ENCODE measurements around the gene SPDYA.

SPDYA gene

GRCh38 chr2:28809927-28810326, 707 bp upstream of the SPDYA start:
- no peak for TF ChIP-seq CREB5 (CRISPR knock-in tag; IDR thresholded peaks at IDR 0.05; ENCODE audit: low read depth)
- TF ChIP-seq ISL1 (CRISPR knock-in tag; IDR thresholded peaks at IDR 0.05): no peak
- TF ChIP-seq PATZ1 (CRISPR knock-in tag; IDR thresholded peaks at IDR 0.05; ENCODE audit: borderline replicate concordance): no peak
- no peak for TF ChIP-seq ZNF8 (CRISPR knock-in tag; IDR thresholded peaks at IDR 0.05)
- TF ChIP-seq CSRNP3 (CRISPR knock-in tag; IDR thresholded peaks at IDR 0.05): no peak
- ATAC-seq: peak; percentile 4; the same call in 2 of the 3 replicates

DNA sequence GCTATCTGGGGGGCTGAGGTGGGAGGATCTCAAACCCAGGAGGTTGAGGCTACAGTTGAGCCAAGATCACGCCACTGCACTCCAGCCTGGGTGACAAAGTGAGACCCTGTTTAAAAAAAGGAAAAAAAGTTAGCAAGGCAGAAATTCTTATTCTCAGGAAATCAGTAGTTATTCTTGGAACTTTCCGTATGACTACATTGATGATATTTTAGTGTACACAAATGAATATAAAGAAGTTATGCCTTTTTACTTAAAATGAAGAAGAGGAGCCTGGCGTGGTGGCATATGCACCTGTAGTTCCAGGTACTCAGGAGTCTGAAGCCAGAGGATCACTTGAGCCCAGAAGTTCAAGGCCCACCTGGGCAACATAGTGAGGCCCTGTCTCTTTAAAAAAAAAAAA, 7.4 kb downstream of the SPDYA start:
- no peak for TF ChIP-seq TCF4 (CRISPR knock-in tag; IDR thresholded peaks at IDR 0.05; ENCODE audit: borderline replicate concordance)
- no peak for TF ChIP-seq BACH2 (CRISPR knock-in tag; IDR thresholded peaks at IDR 0.05; ENCODE audit: borderline replicate concordance)
- no peak for TF ChIP-seq ZNF8 (CRISPR knock-in tag; IDR thresholded peaks at IDR 0.05)
- TF ChIP-seq ZNF70 (CRISPR knock-in tag; IDR thresholded peaks at IDR 0.05): no peak
- TF ChIP-seq PPARA (CRISPR knock-in tag; IDR thresholded peaks at IDR 0.05; ENCODE audit: borderline replicate concordance): no peak
- ATAC-seq: no peak

- ATAC-seq: peak; percentile 95
- TF ChIP-seq CSDC2 (CRISPR knock-in tag; IDR thresholded peaks at IDR 0.05) (0 out of 2 replicates have a peak, but pooled peaks have one; percentile 44), CREB5 (CRISPR knock-in tag; IDR thresholded peaks at IDR 0.05; ENCODE audit: low read depth) (no peak), SNAI2 (CRISPR knock-in tag; IDR thresholded peaks at IDR 0.05) (0 out of 2 replicates have a peak, but pooled peaks have one; percentile 17)
Observed at GRCh38 chr2:28821295-28821958, 10.8 kb downstream of the SPDYA start.

DNA sequence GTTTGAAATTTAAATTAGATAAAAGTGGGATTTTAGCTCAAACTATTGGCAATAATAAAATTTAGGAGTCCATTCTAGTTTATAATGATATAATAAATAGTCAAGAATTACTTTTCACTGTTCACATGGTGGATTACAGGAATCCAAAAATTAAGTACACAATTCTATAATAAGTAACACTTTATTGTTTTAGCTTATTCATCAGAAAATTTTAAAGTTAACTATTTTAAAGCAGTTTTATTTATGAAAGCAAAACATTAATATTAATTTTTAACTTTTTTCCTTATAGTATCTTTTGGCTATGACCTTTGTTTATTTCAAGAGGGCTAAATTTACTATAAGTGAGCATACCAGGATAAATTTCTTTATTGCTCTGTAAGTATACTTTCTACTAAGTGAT, 11.4 kb downstream of the SPDYA start:
- TF ChIP-seq CSDC2 (CRISPR knock-in tag; IDR thresholded peaks at IDR 0.05) (no peak), ARNTL (CRISPR knock-in tag; IDR thresholded peaks at IDR 0.05; ENCODE audit: borderline replicate concordance, low read depth) (no peak), CSRNP3 (CRISPR knock-in tag; IDR thresholded peaks at IDR 0.05) (no peak), PPARA (CRISPR knock-in tag; IDR thresholded peaks at IDR 0.05; ENCODE audit: borderline replicate concordance) (no peak), TOX (CRISPR knock-in tag; IDR thresholded peaks at IDR 0.05; ENCODE audit: borderline replicate concordance) (no peak), ZNF8 (CRISPR knock-in tag; IDR thresholded peaks at IDR 0.05) (no peak), TCF4 (CRISPR knock-in tag; IDR thresholded peaks at IDR 0.05; ENCODE audit: borderline replicate concordance) (no peak), PATZ1 (CRISPR knock-in tag; IDR thresholded peaks at IDR 0.05; ENCODE audit: borderline replicate concordance) (no peak), BACH2 (CRISPR knock-in tag; IDR thresholded peaks at IDR 0.05; ENCODE audit: borderline replicate concordance) (no peak), ESRRG (CRISPR knock-in tag; IDR thresholded peaks at IDR 0.05) (no peak), ZFP30 (CRISPR knock-in tag; IDR thresholded peaks at IDR 0.05) (no peak), SNAI2 (CRISPR knock-in tag; IDR thresholded peaks at IDR 0.05) (no peak), ZNF565 (CRISPR knock-in tag; conservative IDR thresholded peaks at IDR 0.05; ENCODE audit: low read depth) (no peak), ZFP3 (CRISPR knock-in tag; IDR thresholded peaks at IDR 0.05) (no peak), ZNF70 (CRISPR knock-in tag; IDR thresholded peaks at IDR 0.05) (no peak), ISL1 (CRISPR knock-in tag; IDR thresholded peaks at IDR 0.05) (no peak), GLIS3 (CRISPR knock-in tag; IDR thresholded peaks at IDR 0.05) (no peak)
- TF ChIP-seq, protein P1, sequence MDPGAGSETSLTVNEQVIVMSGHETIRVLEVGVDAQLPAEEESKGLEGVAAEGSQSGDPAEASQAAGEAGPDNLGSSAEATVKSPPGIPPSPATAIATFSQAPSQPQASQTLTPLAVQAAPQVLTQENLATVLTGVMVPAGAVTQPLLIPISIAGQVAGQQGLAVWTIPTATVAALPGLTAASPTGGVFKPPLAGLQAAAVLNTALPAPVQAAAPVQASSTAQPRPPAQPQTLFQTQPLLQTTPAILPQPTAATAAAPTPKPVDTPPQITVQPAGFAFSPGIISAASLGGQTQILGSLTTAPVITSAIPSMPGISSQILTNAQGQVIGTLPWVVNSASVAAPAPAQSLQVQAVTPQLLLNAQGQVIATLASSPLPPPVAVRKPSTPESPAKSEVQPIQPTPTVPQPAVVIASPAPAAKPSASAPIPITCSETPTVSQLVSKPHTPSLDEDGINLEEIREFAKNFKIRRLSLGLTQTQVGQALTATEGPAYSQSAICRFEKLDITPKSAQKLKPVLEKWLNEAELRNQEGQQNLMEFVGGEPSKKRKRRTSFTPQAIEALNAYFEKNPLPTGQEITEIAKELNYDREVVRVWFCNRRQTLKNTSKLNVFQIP (CRISPR knock-in tag; IDR thresholded peaks at IDR 0.05; ENCODE audit: borderline replicate concordance, low read depth): no peak
- ATAC-seq: no peak

Measured in SK-N-SH treated with all-trans-retinoic acid at 6 μM for 48 hours (cell line).